HEK293 (cell line): ENCODE measurements around the gene ZNF423.

Experiments used
- ATF2 ChIP-seq: fragments of 450-650 bp; formaldehyde crosslinking; IDR thresholded peaks from 2 replicates; pipeline ENCODE4 v1.5.1; 2016; ENCODE audit warnings: missing biosample characterization, missing genetic modification characterization, low read depth
- BCL6B ChIP-seq: fragments of 450-650 bp; formaldehyde crosslinking; IDR thresholded peaks from 2 replicates; pipeline ENCODE4 v1.5.1; 2017; ENCODE audit warnings: missing biosample characterization, missing genetic modification characterization
- CTCF ChIP-seq: fragments of 450-650 bp; formaldehyde crosslinking; IDR thresholded peaks from 2 replicates; pipeline ENCODE4 v1.5.1; 2016; ENCODE audit warnings: missing biosample characterization, missing genetic modification characterization
- ELK4 ChIP-seq: IDR thresholded peaks from 2 replicates; pipeline ENCODE4 v1.6.1; 2011; ENCODE audit warnings: mild to moderate bottlenecking, low read depth, low read length, borderline replicate concordance
- KLF8 ChIP-seq: fragments of 450-650 bp; formaldehyde crosslinking; IDR thresholded peaks from 2 replicates; pipeline ENCODE4 v1.5.1; 2016; ENCODE audit warnings: missing biosample characterization, missing genetic modification characterization
- PATZ1 ChIP-seq: fragments of 450-650 bp; formaldehyde crosslinking; IDR thresholded peaks from 2 replicates; pipeline ENCODE4 v1.5.1; 2016; ENCODE audit warnings: missing biosample characterization, missing genetic modification characterization
- TCF7L2 ChIP-seq: IDR thresholded peaks from 2 replicates; pipeline ENCODE4 v1.6.1; 2011; ENCODE audit warnings: low read depth, mild to moderate bottlenecking, inconsistent platforms, low read length, moderate library complexity, borderline replicate concordance
- YY1 ChIP-seq: fragments of 450-650 bp; formaldehyde crosslinking; IDR thresholded peaks from 2 replicates; pipeline ENCODE4 v1.5.1; 2018; ENCODE audit warnings: missing biosample characterization, missing genetic modification characterization
- ZNF16 ChIP-seq: fragments of 450-650 bp; formaldehyde crosslinking; IDR thresholded peaks from 2 replicates; pipeline ENCODE4 v1.5.1; 2016; ENCODE audit warnings: low read depth, missing biosample characterization, missing genetic modification characterization
- ZNF544 ChIP-seq: fragments of 450-650 bp; formaldehyde crosslinking; IDR thresholded peaks from 2 replicates; pipeline ENCODE4 v1.5.0; 2017; ENCODE audit warnings: missing biosample characterization, missing genetic modification characterization

- TF ChIP-seq CTCF (tag by site-specific recombination): no peak
- no peak for TF ChIP-seq PATZ1 (tag by site-specific recombination)
- no peak for TF ChIP-seq BCL6B (tag by site-specific recombination)
- TF ChIP-seq ATF2 (tag by site-specific recombination): no peak
- TF ChIP-seq YY1 (tag by site-specific recombination): no peak
- TF ChIP-seq ELK4: no peak
- no peak for TF ChIP-seq TCF7L2
- TF ChIP-seq ZNF16 (tag by site-specific recombination): no peak
- no peak for TF ChIP-seq ZNF544
- TF ChIP-seq KLF8: no peak
Observed at GRCh38 chr16:49766225-49766624, 89.7 kb downstream of the ZNF423 start.
